Retinal pigment epithelial cell (primary cell): ENCODE results near the gene SIRPB1.

ENCODE experiments used
- DNase-seq: peaks from one replicate; pipeline ENCODE4 v3.0.0-alpha.2; 2010; ENCODE audit warnings: low read depth
- H3K4me3 ChIP-seq: 2 replicates; pipeline ENCODE4 v1.5.1; 2011; ENCODE audit warnings: mild to moderate bottlenecking, low read length, control low read depth, moderate library complexity
- CTCF ChIP-seq: conservative IDR thresholded peaks from 2 replicates; pipeline ENCODE4 v1.5.1; 2011; ENCODE audit warnings: low read depth, low read length, control low read depth, inconsistent platforms

SIRPB1 gene

GRCh38 chr20:1636621-1637020, 16.8 kb upstream of the SIRPB1 start:
- DNase-seq: no peak
- H3K4me3 ChIP-seq: no peak overlapping the region
- no peak for TF ChIP-seq CTCF

GRCh38 chr20:1635291-1635979, 15.6 kb upstream of the SIRPB1 start:
- H3K4me3 ChIP-seq: no peak overlapping the region
- no peak for TF ChIP-seq CTCF
- DNase-seq: no peak

GRCh38 chr20:1633535-1633934, 13.7 kb upstream of the SIRPB1 start:
- TF ChIP-seq CTCF: no peak
- DNase-seq: no peak
- H3K4me3 ChIP-seq: no peak overlapping the region

GRCh38 chr20:1632178-1632577, 12.4 kb upstream of the SIRPB1 start:
- no peak for TF ChIP-seq CTCF
- no peak for DNase-seq
- no peak overlapping the region for H3K4me3 ChIP-seq

GRCh38 chr20:1631309-1632151, 11.7 kb upstream of the SIRPB1 start:
- no peak for TF ChIP-seq CTCF
- H3K4me3 ChIP-seq: no peak overlapping the region
- no peak for DNase-seq

GRCh38 chr20:1630186-1630585, 10.4 kb upstream of the SIRPB1 start:
- TF ChIP-seq CTCF: no peak
- no peak overlapping the region for H3K4me3 ChIP-seq
- no peak for DNase-seq

- DNase-seq: no peak
- TF ChIP-seq CTCF: no peak
- no peak overlapping the region for H3K4me3 ChIP-seq
Observed at GRCh38 chr20:1629321-1629720, 9.5 kb upstream of the SIRPB1 start.
